Activated CD8-positive, alpha-beta memory T cell treated with anti-CD3 and anti-CD28 coated beads for 4 hours (primary cell): ENCODE data around the gene COL16A1.
A peak's percentile ranks its signal among the peaks of the same experiment; 100 is the strongest.

Source experiments
- DNase-seq, 2 donors: peaks; one replicate each; pipeline ENCODE4 v3.0.0-alpha.2; 2020; ENCODE audit warnings: low read depth in 2 of 2

Gene COL16A1

GRCh38 chr1:31703431-31704270 is at the start of gene COL16A1:
TSS of gene COL16A1 (minus strand) at chr1:31704017. CDS start at chr1:31702193, 1,824 bp downstream.
- no peak for DNase-seq

GRCh38 chr1:31752952-31753475 is 49.2 kb upstream of the COL16A1 start:
- no peak for DNase-seq

GRCh38 chr1:31752258-31752657 is 48.4 kb upstream of the COL16A1 start:
- no peak for DNase-seq

GRCh38 chr1:31751822-31752241 is 48.0 kb upstream of the COL16A1 start:
- DNase-seq: no peak

GRCh38 chr1:31750858-31751510 is 47.2 kb upstream of the COL16A1 start:
- DNase-seq: no peak

GRCh38 chr1:31749785-31750735 is 46.2 kb upstream of the COL16A1 start:
- no peak for DNase-seq

- DNase-seq: no peak
Observed at GRCh38 chr1:31748365-31748764, 44.5 kb upstream of the COL16A1 start.

- DNase-seq: no peak
Observed at GRCh38 chr1:31747304-31747703, 43.5 kb upstream of the COL16A1 start.

GRCh38 chr1:31746687-31747086 is 42.9 kb upstream of the COL16A1 start:
- DNase-seq: no peak

- DNase-seq: no peak
Observed at GRCh38 chr1:31745946-31746670, 42.3 kb upstream of the COL16A1 start.

GRCh38 chr1:31745096-31745945 is 41.5 kb upstream of the COL16A1 start:
- DNase-seq: no peak

- DNase-seq: no peak
Observed at GRCh38 chr1:31744165-31744888, 40.5 kb upstream of the COL16A1 start.

GRCh38 chr1:31742462-31743212 is 38.8 kb upstream of the COL16A1 start:
- no peak for DNase-seq

GRCh38 chr1:31739346-31739745 is 35.5 kb upstream of the COL16A1 start:
- DNase-seq: no peak

GRCh38 chr1:31736675-31737074 is 32.9 kb upstream of the COL16A1 start:
- DNase-seq: peak; percentile 41 to 73

GRCh38 chr1:31735571-31735970 is 31.8 kb upstream of the COL16A1 start:
- no peak for DNase-seq

- no peak for DNase-seq
Observed at GRCh38 chr1:31734582-31735107, 30.8 kb upstream of the COL16A1 start.
